ENCODE results near the gene MAP1B. TPM values are rescaled to one million over a fixed set of nuclear protein-coding genes. Genes with fewer than 3 reads are reported as not detected.

MAP1B gene
- total and polyA plus RNA-seq, 2 of the 4 experiments (the other 2 are of a cell fraction): 41.1 to 183 TPM

- Histone ChIP-seq H3K27me3 (ENCODE audit: control insufficient read depth, insufficient read depth, low read length) (no peaks in the 10 kb centered on the region), H4K20me1 (ENCODE audit: insufficient read depth, low read length) (peaks cover 22% of the 10 kb centered on the region; the same call in 1 of the 2 replicates), H4K8ac (ENCODE audit: low read depth in 2 of 2, low read length in 2 of 2) (peak overlapping the region; percentile 39 to 87; a peak in 2 of 4 replicates), H3K18ac (ENCODE audit: low read depth, low read length) (peak overlapping the region; percentile 99), H4K5ac (ENCODE audit: low read depth, low read length) (peak overlapping the region; percentile 97; the same call in 1 of the 2 replicates), H3K14ac (replicated peaks; ENCODE audit: low read depth, low read length) (peak overlapping the region; percentile 97), H2AK5ac (ENCODE audit: low read depth, low read length) (peak overlapping the region; percentile 96), H2AFZ (replicated peaks; ENCODE audit: low read length, poor library complexity) (no peak overlapping the region), H4K91ac (ENCODE audit: insufficient read depth, low read depth, low read length) (peak overlapping the region; percentile 81), H2BK20ac (ENCODE audit: low read depth, low read length) (peak overlapping the region; percentile 98), H2AK9ac (replicated peaks; ENCODE audit: low read depth, low read length, poor library complexity) (peak overlapping the region; percentile 0), H3K27ac (ENCODE audit: insufficient read depth, low read length) (peak overlapping the region; percentile 84; the same call in 1 of the 2 replicates), H3K56ac (ENCODE audit: extremely low read depth, insufficient read depth, low read length) (peak overlapping the region; percentile 38; the same call in 1 of the 2 replicates), H3K36me3 (ENCODE audit: control insufficient read depth, insufficient read depth, low read length) (no peaks in the 10 kb centered on the region), H2BK5ac (ENCODE audit: low read depth, low read length, poor library complexity, severe bottlenecking) (peak overlapping the region; percentile 97), H3K9ac (ENCODE audit: low read depth, low read length) (peak overlapping the region; percentile 45; the same call in 1 of the 2 replicates), H2BK15ac (ENCODE audit: low read depth, low read length) (peak overlapping the region; percentile 89; the same call in 2 of the 3 replicates), H3K9me1 (ENCODE audit: insufficient read depth, low read length) (peaks cover 48% of the 10 kb centered on the region), H3K9me3 (ENCODE audit: control insufficient read depth, insufficient read depth, low read length) (no peaks in the 10 kb centered on the region), H3K79me1 (ENCODE audit: low read depth in 1 of 2, low read length in 2 of 2) (peaks cover 49 to 87% of the 10 kb centered on the region in 2 experiments), H3K4me1 (ENCODE audit: control insufficient read depth, insufficient read depth, low read length) (peaks cover 39% of the 10 kb centered on the region), H2BK120ac (ENCODE audit: low read depth, low read length) (peak overlapping the region; percentile 96), H3K4me3 (ENCODE audit: insufficient read depth, low read depth, low read length) (no peak overlapping the region), H3K23ac (ENCODE audit: low read depth, low read length) (peak overlapping the region; percentile 96), H3K4me2 (ENCODE audit: low read depth, low read length) (peak overlapping the region; percentile 87; the same call in 1 of the 2 replicates), H3K4ac (ENCODE audit: low read depth, low read length) (peak overlapping the region; percentile 97)
- dilution Hi-C loops (cut with HindIII; ENCODE audit: low sequenced_read_pairs, unreplicated experiment): no loop called here
- POLR2A ChIA-PET (ENCODE audit: unreplicated experiment): no interaction called here
- in situ Hi-C loops (cut with MboI; ENCODE audit: low sequenced_read_pairs): no loop called here
- intact Hi-C loops (cut with micrococcal nuclease): no loop called here
- peak; percentile 73 for DNase-seq
- WGBS, 2 experiments (ENCODE audit: extremely low coverage in 2 of 2, insufficient read length in 1 of 2): 80% methylated on average over 1 of the region's 3 CpGs; no CpG with 5 or more reads in 1 of the 2 experiments
- CTCF ChIA-PET: no interaction called here
- no peak for ATAC-seq (ENCODE audit: low read depth)
- BruUV-seq (replicated peaks): no TSS peak
- no peak for TF ChIP-seq CTCF (conservative IDR thresholded peaks at IDR 0.05; ENCODE audit: low read depth, low read length)
- TF ChIP-seq POLR2A (IDR thresholded peaks at IDR 0.05; ENCODE audit: low read depth, low read length): 0 out of 2 replicates have a peak, but pooled peaks have one; percentile 12
- no peak for TF ChIP-seq CEBPB (IDR thresholded peaks at IDR 0.05; ENCODE audit: low read depth, low read length)
- no peak for TF ChIP-seq ELK1 (IDR thresholded peaks at IDR 0.05; ENCODE audit: borderline replicate concordance, low read depth, low read length)
- no peak for TF ChIP-seq SMC3 (IDR thresholded peaks at IDR 0.05; ENCODE audit: low read depth, low read length)
These were observed 52.2 kb downstream of the MAP1B start for GRCh38 chr5:72159501-72159911.
